Activated CD4-positive, alpha-beta T cell treated with anti-CD3 and anti-CD28 coated beads, Interleukin-10, Interleukin-2, amounts not matched to agents 100 ng/mL and 50 ng/mL, durations not matched to agents 16 hours and 8 hours (primary cell): ENCODE data around the gene STAT1.

Experiments
- DNase-seq: peaks from one replicate; pipeline ENCODE4 v3.0.0-alpha.2; 2020

The STAT1 gene

DNA sequence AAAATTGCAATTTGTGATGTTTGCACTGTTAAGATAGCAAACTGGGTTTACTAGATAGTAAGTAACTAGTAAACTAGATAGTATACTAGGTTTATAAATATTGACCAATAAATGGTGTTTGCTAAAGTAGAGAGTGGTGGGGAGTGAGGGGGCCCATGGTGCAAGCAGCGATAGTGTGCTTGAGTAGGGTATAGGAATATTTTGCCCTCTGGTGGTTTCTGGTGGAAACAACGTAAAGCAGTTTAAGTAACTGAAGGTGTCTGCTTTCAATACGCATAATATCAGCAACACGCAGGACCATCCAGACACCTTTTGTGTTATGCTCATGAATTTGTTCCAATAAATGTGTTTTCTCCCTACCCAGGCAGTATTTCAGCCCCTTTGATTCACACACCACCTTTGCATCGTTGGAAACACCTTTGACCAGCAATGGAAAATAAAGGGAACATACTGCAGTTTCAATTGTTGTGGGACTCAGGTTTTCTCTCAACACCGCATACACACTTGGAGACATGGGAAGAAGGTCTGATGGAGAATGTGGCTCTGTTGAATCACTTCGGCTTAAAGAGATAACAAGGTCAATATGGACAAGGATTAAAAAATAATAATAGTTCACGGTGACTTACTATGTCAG is 16.7 kb upstream of the STAT1 start:
- DNase-seq = peak; percentile 81

DNA sequence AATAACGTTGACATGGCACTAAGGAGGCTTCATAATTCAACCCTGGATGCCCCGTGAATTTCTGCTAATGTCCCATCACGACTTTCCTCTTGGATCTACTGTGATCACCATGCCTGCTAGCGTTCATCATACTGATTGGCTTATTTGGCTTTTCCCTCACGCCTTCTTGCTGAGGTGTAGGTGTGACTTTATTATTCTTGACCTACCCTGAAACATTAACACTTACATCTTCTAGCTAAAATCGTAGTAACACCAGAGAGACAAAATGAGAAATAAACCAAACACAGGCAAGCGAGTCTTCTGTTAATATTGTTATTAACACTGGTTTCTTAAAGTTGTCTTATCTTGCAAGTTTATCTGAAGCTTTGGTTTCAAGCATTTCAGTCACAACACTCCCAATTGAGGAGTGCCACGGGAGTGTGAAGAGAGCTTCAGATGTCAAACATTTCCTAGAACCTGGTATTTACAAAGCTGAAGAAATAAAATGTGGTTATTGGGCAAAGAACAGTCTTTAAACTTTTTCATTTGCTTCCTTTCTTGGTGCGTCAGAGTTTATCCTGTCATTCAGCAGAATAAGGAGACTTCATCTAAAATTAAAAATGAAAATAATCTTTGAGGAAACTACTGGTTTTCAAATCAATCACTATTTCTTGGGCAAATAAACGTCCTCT is 15.4 kb upstream of the STAT1 start:
- DNase-seq = peak; percentile 66

DNA sequence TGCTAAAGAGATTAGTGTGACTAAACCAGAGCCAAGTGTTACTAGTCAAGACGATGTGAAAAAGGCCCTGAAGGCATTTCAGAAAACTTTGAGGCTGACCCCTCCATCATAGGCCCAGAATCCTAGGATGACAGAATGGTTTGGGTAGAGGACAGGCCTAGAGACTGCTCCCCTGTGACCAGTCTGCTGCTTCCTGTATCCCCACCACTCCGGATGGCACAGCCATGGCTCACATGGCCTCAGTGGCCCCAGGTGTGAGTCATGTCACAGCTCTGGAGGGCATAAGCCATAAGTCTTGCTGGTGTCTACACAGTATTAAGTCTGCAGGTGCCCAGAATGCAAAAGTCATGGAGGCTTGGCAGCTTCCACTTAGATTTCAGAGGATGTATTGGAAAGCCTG is 12.4 kb upstream of the STAT1 start:
- DNase-seq = no peak

DNA sequence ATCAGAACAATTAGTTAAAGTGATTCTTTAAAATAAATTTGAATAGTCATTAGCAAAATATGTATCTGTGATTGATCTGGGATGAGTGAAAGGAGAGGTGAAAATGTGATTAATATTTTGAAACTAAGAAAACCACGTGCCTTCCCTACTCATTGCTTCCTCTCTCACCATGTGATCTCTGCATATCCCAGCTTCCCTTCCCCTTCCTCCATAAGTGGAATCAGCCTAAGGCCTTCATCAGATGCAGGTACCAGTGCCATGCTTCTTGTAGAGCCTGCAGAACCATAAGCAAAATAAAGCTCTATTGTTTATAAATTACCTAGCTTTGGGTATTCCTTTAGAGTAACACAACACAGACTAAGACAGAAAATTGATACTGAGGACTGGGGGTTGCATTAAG is 11.2 kb upstream of the STAT1 start:
- peak; percentile 40 for DNase-seq

DNA sequence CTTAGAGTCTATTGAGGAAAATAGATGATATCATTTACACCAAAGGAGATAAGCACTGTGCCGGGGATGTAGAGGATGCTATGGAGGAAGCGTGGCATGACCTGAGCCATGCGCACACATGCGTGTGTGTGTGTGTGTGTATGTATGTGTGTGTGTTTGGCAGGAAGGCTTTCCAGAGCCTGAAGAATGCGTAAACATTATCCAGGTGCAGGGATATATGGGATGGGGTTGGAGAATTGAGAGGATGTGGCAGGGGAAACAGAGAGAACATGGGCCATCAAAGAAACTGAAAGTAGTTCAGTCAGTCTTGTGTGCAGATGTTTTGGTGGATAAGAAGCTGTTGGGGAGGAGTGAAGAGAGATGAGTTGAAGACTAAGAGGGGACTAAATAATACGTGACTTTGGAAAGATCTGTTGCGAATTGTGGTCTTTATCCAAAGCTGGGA is 9.3 kb upstream of the STAT1 start:
- DNase-seq = peak; percentile 74

DNA sequence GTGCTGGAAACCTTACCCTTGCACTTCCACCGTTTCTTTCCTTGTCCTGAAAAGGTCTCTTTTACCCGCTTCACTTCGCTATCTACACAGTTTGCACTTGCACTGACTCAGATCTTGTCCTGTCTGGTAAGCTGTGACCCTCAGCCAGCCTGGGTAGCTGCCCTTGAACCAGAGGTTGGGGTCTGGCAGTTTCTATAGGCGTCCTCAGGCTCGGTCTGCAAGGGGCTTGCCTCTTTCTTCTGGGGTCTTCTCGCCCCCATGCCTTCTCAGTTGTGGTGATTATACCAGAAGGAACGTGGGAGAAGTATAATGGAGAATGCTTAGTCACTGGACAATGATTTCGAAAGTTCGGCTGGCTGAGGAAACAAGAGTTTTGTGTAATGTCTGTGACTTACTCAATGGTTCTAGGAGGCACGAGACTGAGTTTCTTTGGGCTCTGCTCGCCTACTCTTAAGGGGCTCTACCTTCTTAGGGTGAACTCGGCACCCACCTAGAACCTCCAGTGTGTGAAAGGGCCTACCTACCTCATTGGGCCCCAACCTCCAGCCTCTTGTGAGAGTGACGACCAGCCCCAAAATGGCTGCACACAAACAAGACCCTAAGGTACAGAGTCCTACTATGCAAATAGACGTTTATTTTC is 6.9 kb upstream of the STAT1 start:
- peak; percentile 79 for DNase-seq

DNA sequence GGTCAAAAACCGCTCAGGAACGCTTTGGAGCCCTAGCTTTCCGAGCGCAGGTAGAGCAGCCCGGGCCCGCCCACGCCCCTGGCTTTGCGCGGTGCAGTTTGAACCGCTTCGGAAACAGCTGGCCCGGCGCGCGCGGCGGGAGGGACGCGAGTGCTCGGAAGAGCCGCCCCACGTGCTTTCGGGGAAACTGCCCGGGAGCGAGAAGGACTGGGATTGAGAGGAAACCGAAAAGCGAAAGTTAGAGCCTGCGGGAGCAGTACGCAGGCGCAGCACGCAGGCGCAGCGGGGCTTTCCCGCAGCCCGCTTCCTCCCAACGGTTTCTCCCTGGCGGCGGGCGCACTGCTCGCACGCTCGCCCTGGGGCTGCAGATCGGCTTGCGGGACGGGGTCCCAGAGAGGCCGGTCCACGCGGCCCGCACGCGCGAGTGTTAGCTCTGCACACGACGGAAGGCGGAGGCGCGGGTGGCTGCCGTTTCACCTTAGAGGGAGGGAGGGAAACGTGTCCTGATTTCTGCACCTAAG is 6.3 kb upstream of the STAT1 start:
- DNase-seq = peak; percentile 97

DNA sequence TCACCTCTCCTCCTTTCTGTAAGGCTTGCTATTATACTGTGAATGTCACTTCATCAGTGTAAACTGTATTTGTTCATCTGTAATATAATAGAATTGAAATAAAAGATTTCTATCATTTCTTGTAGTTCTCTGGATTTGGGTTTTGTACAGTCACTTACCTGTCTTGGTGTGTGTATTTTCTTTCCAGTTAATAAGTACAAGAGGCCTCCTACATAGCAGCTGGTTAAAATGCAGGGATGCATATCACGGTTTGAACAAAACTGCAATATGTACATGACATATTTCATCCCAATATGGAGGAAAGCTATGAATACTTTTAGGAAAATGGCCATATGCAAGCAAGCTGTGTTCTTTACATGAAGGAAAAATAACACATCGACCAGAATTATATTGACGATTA is 5.4 kb upstream of the STAT1 start:
- DNase-seq = no peak

DNA sequence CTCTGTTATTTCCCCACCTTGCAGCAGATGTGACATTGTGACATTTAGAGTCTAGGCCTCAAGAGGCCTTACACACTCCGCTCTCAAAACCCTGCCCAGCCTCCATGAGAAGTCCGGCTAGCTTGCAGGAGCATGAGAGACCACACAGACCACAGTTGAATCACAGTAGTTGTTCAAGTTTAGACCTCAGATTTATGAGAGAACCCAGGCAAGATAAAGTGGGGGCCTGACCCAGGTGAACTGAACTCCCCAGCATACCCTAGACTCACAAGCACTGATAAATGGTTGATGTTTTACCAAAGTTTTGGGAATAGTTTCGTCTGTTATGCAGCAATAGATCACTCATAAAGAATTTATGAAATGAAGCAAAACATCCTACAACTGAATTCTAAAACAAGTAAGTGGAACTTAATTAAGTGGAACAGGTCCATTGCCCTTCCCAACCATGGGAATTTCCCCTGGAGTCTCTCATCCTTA is 4.7 kb upstream of the STAT1 start:
- DNase-seq = peak; percentile 66

DNA sequence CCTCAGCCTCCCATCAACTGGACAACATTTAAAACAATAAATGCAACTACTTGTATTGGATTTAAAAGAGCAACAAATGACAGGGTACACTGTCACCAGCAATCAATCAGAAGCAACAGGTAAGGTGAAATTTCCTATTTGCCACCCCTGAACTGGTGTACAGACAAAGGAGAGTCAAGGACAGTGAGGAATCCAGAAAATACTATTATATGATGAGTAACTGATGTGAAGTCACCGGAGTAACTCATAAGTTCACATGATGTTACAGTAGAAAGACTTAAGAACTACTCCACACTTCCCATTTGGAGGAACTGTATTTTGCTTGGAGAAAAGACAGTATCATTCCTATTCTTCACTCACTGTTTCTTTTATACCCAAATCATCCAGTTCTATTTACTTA is 4.1 kb upstream of the STAT1 start:
- DNase-seq = no peak

DNA sequence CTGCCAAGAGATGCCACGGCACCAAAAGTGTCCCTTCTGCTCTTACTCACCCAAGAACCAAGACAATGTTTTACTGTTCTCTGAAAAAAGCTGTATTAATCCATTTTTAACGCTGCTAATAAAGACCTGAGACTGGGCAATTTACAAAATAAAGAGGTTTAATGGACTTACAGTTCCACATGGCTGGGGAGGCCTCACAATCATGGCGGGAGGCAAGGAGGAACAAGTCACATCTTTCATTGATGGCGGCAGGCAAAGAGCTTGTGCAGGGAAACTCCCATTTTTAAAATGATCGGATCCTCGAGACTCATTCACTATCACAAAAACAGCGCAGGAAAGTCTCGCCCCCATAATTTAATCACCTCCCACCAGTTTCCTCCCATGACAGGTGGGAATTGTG is 1.9 kb upstream of the STAT1 start:
- DNase-seq = no peak

DNA sequence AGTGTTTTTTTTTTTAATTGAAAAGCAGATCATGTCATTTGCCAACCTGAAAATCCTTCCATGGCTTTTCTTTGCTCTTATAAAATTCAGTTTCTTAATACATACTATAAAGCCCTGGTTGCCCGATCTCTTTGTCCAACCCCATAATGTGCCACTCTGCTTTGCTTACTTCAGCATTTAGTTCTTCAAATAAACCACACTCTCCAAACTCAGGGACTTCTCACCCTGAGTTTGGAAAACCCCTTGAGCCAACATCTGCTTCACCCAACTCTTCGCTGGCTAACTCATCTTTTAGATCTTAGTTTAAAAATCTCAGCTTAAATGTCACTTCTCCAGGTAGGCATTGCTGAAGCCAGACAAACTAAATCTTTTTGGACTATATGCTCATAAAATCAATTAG is 1.3 kb upstream of the STAT1 start:
- DNase-seq = peak; percentile 61

DNA sequence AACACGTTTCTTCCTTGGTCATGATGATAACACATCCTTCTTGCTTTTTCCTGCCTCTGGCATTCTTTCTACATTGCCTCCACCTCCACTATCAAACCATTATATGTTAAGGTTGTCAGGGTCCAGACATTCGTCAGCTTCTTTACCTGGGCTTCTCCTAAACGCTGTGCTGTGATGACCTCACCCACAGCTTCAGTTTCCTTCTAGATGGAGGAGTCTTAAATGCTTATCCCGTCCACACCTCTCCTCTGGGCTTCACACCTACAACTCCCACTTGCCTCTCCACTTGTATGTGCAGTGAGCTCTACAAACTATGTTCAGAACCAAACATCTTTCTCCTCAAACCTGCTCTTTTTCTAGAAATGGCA is 666 bp upstream of the STAT1 start:
- peak; percentile 50 for DNase-seq

DNA sequence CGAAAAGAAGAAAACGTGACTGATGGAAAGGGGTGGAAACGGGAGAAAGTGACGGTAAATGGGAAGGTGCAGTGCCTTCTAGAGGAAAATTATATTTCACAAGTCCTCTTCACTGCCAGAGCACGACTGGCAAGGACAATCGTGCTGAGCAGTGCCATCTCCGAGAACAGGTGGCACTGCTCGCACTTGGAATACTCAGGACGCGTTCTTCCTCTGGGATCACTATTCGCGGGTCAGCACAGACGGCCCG is 364 bp downstream of the STAT1 start:
- no peak for DNase-seq

DNA sequence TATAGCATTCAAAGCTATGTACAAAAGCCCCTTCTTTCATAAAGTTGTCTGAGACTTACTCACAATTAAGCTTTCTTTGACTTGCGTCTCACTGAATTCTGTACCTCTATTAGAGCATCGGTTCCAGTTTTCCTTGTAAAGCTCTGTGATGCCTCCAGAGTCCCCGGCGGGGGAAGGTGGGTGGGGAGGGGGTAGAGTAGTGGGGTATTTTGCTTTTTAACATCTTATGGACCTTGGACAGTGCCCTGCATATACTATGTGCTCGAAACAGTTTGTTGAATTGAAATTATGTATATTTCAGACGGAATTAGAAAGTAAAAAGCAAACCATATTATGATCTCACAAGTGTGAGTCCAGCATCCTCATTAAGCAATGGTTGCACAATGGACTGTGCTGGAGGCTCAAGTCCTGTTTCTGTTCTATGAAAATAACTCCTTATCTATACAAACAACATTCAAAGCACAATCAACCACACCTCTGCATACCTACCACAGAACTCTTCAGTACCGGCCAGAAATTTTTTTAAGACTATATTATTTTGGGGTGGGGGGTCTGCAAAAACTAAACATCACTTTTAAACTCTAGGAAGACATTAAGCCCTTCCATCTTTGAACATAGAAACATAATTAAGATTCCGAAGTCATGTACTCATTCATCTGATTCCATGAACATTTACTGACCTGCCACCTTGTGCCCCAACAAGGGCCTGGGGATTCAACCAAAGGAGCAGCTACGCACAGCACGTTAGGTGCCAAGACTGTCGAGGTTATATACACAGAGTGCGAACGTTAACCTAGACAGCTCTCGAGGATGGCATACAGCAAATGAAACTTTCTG is 908 bp downstream of the STAT1 start:
- peak; percentile 41 for DNase-seq

DNA sequence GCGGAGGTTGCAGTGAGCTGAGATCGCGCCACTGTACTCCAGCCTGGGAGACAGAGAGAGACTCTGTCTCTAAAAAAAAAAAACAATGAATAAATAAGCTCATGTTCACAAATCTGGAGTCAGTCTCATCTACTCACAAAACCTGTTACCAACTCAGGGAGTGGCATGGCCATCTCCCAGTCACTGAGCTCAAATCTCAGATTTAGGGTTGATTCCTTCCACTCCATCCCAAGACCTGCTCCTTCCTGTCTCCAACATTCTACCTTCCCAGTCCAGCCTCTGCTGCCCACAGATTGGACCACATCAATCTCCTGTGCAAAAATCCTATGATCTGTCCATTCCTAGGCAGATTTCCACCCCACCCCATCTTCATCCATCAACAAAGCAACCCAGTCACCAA is 1.6 kb downstream of the STAT1 start:
- DNase-seq = peak; percentile 44

DNA sequence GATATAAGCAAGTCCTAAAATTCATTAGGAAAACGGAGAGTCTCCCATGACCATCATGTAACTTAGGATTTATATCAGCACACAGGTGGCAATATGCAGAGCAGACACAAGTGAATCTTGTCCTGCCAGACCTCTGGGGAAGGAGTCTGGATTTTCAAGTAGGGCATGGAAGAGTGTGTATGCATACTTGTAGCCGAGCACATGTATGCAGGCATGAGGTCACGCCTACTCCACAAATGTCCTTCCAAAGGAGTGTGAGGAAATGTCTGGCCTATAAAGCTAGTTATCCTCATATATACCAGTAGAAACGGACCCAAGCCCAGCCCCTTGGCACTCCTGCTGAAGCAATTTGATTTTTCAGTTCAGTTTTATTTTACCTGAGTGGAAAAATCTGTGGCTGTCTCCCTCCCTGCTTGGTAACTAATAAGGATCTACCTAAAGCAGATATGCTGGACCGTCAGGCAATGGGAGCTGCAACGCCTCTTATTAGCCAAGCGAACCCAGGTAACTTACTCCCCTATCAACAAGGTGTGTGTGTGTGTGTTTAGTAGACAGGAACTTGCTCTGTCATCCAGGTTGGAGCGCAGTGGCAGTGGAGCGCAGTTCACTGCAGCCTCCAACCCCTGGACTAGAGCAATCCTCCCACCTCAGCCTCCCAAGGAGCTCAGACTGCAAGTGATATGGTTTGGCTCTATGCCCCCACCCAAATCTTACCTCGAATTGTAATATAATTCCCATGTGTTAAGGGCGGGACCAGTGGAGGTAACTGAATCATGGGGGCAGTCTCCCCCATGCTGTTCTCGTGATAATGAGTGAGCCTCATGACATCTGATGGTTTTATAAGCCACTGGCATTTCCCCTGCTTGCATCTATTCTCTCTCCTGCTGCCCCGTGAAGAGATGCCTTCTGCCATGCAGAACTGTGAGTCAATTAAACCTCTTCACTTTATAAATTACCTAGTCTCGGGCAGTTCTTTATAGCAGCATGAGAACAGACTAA is 2.8 kb downstream of the STAT1 start:
- DNase-seq = peak; percentile 51

DNA sequence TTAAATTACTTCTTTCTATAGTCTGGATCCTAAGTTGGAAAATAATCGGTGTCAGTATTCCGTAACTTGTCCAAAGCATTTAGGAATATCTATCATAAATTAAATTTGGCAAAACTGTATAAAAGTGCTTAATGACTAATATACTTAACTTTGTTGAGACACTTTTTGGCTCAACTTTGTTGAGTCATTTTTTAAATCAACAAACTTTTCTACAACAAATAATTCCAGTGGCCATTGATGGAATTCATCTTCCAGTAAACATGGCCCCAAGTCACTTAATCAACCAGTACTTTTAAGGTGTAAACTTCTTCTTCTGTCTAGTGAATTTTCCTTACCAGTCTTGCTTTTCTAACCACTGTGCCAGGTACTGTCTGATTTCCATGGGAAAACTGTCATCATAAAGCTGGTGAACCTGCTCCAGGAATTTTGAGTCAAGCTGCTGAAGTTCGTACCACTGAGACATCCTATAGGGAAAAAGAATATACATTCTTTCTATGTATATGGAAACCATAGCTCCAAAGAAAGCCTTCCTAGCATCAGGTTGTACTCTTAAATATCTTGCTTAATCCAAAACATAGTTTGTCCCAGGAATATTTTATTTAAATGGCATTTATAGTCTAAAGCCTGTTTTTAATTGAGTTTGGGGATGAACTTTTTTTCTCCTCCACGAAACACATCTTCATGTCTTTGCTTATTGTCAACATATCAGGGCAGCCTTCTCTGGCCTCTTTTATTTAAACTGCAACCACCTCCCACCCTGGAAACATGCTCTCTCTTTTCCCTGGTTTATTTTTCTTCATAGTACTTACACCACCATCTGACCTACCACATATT is 4.2 kb downstream of the STAT1 start:
- no peak for DNase-seq

DNA sequence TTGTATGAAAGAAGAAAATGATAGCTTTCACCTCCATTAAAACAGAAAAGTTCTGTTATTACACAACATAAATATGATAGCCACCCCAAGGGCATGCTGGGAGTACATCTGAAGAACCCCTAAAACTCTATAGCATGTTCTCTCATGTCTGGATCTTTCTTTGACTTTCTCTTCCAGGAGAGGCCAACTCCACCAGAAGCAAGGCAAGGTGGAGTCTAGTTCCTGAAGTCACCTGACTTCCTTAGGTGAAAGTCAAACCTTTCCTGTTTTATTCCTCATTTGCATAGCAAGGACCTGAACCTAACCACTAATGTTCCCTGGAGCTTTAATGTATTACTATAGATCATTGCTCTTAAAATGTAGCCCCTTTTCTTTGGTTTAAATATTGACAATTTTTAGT is 5.7 kb downstream of the STAT1 start:
- DNase-seq = no peak

DNA sequence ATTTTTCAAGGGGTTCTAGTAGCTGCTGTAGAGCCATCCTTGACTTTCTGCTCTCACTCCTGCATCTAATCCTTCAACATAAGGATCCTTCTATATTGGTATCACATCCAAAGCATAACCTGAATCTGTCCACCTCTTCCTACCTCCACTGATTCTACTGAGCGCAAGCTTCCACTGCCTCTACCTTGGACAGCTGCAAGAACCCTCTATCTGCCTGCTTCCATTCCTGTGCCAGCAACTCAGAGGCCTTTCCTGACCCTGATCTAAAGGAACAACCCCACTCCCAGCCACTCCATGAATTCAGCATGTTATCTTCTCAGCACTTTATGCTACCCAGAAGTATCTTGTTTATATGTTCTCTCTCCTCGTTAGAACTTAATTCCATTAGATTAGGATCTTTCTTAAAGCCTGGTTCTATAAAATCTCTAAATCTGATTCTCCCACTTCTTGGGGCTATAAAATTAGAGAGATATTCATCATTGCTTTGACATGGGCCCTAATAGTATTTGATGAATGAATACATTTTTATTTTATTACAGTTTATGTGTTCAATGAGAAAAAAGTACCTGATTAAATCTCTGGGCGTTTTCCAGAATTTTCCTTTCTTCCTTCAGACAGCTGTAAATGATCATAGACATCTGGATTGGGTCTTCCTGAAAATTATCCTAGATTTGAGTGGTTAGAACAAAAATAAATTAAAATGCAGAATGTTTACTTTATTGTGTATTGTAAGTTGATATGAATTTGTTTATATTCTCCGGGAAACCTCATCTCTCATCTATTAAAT is 6.8 kb downstream of the STAT1 start:
- no peak for DNase-seq
